Stimulated activated CD4-positive, alpha-beta T cell treated with anti-CD3 and anti-CD28 coated beads, Interleukin-4, amount 100 ng/mL, for 48 hours (primary cell): Measurements from ENCODE around the gene SS18L1.

Experiments used
- DNase-seq, 2 donors: peaks; one replicate each; pipeline ENCODE4 v3.0.0-alpha.2; 2020; ENCODE audit warnings: low read depth in 2 of 2

Gene SS18L1

DNA sequence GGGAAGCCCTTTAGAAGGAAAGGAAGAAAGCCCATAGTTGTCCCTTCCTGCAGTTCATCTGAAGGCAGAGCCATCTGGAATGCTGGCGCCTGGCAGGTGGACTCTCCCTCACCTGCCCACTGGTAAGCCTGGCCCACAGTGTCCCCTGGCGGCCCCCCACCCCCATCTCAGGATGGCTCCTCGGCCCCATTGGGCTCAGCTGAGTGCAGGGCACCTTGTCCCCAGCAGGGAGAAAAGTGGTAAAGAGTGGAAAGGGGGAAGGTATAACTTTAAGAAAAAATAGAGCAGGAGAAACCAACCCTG, 12.6 kb downstream of the SS18L1 start:
- no peak for DNase-seq

DNA sequence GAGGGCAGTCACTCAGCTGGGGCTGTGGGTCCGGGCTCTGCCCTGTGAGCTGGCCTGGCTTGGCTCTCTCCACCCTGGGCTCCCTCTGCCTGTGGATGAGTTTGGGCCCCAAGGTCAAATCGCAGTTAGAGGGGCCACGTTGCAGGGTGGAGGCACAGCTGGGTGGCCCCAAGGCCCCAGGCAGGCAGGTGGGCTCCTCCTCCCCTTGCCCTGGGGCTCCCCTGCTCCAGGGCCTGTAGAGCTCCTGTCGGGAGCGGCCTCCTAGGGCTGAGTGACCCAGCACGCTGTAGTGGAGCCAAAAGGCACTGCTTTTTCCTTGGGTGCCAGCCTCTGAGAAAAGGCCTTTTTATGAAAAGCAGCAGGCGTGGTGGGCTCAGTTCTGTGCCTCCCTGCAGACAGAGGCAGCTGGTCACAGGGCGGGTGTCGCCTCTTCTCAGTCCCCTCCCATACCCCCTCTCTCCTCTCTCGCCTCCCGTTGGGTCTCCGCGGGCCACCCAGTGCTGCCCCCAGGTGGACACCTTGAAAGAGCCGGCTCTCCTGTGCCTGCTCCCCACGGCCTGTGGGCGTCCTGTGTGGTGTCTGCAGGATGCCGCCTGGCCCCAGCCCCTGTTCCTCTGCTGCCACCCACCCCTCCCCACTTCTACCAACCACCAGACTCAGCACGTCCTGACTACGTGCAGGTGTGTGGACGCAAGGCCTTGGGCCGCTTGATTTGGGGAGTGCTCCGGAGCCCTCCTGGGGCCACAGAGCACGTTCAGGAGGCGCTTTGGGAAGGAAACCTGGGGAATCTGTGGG, 13.2 kb downstream of the SS18L1 start:
- DNase-seq = peak; percentile 60 to 68

- DNase-seq = no peak
These were observed 14.0 kb downstream of the SS18L1 start for GRCh38 chr20:62157387-62158087.

DNA sequence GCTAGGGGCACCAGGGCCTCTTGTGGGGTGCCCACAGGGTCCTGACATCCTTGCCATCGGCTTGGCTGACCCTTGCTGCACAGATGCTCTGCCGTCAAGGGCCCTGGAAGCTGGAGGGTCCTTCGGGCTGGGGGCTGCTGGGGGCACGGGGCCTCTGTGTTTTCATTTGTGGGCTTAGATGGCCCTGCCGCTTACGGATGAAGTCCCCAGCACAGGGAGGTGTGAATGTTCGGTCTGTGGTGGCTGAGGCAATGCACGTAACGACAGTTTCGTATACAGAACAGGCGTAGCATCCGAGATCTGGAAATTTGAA, 14.5 kb downstream of the SS18L1 start:
- DNase-seq = no peak

DNA sequence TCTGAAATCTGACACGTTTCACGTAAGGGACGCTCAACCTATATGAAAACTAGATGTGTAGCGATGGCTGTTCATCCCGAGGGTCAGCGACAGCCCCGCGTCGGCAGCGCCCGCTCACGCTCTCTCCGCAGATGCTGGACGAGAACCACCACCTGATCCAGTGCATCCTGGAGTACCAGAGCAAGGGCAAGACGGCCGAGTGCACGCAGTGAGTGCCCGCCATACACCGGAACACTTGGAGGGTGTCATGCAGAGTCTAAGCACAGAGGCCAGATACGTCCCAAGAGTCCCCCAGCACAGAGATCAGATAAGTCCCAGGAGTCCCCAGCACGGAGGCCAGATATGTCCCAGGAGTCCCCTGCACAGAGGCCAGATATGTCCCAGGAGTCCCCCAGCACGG, 15.0 kb downstream of the SS18L1 start:
- DNase-seq = no peak

DNA sequence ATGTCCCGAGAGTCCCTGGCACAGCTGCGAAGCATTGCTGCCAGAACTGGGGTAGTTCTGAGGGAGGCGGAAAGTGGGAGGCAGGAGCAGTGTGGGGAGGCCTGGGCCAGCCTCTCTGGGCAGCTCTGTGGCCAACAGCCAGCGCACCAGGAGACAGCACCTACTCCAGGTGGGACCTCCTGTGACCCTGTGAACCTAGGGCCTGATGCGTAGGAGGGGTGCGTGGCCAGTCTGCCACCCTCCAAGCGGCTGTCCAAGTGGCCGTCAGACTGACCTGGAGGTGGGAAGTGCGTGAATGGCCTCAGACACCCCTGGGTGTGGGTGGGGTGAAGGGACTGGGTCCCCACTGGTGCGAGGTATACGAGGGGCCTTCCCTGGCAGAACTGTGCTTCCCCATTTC, 15.5 kb downstream of the SS18L1 start:
- no peak for DNase-seq

- peak; percentile 59 to 76 for DNase-seq
These were observed 16.3 kb downstream of the SS18L1 start for GRCh38 chr20:62159839-62160238.

DNA sequence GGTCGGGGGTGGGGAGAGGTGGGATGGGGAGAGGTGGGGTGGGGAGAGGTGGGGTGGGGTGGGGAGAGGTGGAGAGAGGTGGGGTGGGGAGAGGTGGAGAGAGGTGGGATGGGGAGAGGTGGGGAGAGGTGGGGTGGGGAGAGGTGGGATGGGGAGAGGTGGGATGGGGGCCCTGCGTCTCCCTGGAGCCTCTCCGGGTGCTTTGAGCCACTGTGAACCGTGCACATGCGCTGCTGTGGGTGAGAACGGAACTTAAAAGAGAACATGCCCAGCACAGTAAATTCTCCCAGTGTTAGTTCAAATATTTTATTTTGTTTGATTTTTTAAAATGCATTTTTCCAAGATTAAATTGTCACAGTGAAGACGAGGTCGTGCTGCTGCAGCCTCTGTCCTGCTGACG, 16.7 kb downstream of the SS18L1 start:
- DNase-seq = no peak

GRCh38 chr20:62160876-62161275, 17.3 kb downstream of the SS18L1 start:
- no peak for DNase-seq

DNA sequence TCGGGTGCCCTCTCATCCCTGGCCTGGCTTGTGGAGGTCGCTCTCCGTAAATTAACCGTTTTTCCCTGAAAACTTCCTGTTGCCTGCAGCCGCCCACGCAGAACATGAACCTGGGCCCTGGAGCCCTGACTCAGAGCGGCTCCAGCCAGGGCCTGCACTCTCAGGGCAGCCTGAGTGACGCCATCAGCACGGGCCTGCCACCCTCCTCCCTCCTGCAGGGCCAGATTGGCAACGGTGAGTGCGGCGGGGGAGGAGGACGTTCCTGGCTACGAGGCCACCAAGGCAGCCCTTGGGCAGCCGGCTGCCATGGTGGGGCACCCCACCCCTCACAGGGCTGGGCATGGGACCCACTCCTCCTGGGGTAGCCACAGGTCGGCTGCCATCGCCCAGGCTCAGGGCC, 17.8 kb downstream of the SS18L1 start:
- DNase-seq = no peak

DNA sequence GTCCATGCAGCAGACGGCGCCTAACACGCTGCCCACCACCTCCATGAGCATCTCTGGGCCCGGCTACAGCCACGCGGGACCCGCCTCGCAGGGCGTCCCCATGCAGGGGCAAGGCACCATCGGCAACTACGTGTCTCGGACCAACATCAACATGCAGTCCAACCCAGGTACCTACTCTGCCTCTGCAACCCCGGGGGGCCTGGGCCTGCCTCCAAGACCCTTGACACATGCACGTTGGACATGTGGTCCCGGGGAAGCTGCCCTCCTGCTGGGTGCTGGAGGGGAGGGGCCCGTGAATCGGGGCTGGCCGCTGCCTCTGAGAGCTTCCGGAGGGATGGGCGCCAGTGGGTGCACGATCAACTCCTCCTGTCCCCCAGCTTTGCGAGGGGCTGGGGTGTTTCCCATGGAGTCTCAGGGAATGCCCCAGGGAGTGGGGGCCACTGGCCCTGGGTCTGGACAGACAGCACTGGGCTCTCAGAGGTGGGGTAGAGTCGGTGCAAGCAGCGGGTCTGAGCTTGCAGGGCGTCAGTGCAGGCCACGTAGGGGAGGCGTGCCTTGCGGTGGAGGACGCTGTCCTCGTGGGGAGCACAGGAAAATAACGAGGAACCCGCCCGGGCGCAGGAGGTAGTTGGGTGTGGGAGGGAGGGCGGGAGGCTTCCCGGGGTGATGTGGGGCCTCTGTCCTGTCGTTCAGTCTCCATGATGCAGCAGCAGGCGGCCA, 19.4 kb downstream of the SS18L1 start:
- no peak for DNase-seq

GRCh38 chr20:62163485-62163865, 19.9 kb downstream of the SS18L1 start:
- no peak for DNase-seq

DNA sequence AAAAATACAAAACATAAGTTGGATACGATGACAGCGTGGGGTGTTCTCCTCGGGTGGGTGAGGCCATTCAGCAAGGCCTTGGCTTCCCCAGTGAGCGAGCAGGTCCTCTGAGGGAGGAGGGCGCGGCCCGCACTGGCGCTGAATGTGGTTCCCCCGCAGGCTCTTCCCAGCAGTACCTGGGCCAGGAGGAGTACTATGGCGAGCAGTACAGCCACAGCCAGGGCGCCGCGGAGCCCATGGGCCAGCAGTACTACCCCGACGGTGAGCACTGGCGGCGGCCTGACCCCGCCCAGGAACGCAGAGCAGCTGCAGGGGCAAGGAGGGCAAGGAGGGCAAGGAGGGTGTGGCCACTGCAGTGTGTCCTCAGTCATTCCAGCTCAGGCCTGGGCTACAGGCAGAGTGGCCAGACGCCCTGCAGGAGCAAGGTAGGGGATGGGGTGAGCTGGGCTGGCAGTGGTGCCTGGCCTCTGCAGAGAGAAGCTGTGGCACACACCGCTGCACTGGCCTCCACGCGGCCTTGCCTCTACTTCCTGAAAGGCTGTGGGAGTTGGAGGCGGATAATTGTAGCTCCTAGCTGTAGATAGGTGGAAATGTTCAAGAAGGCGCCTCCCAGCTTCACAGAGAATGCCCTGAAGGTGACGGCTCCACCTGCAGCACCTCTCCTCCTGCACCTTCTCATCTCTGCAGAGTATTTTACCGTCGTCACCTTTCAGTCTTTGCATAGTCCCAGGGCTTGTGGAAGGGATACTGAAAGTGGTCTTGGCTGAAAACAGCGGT, 20.6 kb downstream of the SS18L1 start:
- no peak for DNase-seq

DNA sequence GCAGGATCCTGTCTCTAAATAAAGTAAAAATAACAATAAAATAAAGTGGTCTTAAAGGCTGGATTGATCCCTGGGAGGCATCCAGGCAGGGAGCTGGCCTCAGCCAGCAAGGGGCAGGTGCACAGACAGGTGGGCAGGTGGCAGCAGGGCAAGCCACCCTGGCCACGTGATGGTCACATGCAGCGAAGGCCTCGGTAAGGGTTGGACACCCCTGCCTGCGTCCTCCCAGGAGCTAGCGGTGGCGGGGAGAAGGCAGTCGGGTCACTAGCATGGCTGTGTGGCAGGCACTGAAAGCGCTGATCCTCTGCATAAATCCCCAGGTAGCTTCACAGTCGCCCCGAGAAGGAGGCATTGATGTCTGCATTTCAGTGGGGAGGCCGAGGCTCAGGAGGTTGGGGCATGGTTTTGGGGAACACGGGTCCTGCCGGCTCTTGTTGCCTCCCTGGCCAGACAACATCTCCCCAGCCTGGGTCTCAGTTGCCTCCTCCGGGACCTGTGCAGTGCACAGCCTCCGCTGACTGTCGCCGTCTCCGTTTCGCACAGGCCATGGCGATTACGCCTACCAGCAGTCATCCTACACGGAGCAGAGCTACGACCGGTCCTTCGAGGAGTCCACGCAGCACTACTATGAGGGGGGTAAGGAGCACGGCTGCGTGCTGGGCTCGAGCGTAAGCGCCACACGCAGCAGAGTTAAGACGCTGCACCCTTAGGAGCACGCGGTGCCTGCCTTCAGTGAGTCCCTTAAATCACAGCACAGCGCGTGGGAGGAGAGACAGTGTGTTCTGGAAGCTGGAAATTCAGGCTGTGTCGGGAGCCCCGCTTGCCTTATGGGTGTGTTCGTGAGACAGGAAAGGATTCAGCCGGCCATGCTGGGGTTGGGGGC, 21.6 kb downstream of the SS18L1 start:
- no peak for DNase-seq

DNA sequence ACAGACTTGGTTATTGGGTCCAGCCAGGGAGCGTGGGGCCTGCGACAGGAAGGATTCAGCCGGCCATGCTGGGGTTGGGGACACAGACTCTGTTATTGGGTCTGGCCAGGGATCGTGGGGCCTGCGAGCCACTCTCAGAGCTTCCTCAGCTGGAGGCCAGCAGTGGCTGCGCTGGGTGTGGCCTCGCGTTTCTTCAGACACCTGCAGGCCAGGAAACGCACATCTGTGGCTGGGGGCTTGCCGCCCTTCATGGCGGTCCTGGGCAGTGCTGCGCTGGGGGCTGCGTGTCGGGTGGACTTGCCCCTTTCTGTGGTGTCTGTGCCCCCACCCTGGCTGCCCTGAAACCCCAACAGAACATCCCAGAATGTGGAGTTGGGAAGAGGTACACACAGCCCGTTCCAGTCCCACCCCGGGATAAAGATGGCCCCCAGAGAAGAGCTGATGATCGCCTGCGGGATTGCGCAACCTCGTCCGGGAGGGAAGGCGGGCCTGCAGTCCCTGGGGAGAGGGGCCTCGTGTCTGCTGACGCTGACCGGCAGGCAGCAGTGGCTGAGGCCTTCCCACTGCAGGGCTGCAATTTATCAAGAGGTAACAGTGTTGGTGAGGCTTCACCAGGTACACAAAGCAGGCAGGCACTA, 22.3 kb downstream of the SS18L1 start:
- no peak for DNase-seq

DNA sequence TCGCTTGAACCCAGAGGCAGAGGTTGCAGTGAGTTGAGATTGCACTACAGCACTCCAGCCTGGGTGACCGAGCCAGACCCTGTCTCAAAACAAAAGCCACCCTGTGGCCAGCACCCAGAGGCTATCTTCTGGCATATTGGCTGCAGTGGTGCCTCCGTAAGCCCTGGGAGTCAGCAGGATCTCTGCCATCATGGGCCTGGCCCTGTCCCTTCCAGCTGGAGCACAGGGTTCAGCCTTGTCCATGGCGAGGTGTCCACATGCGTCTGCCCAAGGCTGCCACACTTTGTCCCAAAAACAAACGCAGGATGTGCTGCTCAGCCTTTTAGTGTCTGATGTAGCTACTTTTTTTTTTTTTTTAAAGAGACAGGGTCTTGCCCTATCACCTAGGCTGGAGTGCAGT, 23.9 kb downstream of the SS18L1 start:
- DNase-seq = no peak

GRCh38 chr20:62168061-62168460, 24.5 kb downstream of the SS18L1 start:
- DNase-seq = no peak

DNA sequence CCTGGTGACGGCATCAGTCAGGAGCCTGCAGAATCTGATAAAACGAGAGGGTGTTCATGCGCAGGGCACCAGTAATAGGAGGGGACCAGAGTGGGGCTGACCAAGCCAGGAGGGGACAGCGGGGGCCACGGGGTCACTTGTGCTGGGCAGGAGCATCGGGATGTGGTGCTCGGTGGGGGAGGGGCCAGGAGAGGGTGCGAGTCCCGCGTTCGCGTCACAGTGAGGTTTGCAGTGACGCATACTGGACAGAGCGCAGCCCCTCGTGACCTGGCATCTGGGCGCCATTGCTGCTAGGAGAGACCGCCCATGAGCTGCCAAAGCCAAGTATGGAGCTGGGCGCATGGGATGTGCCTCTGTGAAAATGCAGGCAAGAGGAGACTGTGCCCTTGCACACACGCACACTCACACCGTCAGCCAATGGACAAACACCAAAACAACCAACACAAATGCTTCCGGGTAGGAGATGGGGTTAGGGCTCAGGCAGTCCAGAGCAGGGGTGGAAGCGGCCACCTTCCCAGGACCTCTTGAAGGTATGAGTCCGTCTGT, 25.4 kb downstream of the SS18L1 start:
- DNase-seq = no peak

- no peak for DNase-seq
These were observed 27.0 kb downstream of the SS18L1 start for GRCh38 chr20:62170536-62170935.

GRCh38 chr20:62171245-62171644, 27.7 kb downstream of the SS18L1 start:
- no peak for DNase-seq

DNA sequence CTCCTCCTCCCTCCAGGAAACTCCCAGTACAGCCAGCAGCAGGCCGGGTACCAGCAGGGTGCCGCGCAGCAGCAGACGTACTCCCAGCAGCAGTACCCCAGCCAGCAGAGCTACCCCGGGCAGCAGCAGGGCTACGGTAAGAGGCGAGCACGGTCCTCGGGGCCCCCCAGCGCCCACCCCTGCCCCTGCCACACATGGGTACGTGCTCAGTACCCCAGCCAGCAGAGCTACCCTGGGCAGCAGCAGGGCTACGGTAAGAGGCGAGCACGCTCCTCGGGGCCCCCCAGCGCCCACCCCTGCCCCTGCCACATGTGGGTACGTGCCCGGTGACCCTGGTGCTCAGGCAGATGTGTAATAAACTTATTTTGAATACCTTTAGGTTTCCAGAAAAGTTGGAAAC, 29.1 kb downstream of the SS18L1 start:
- no peak for DNase-seq
